Gastrocnemius medialis (tissue), 4 donors: ENCODE results near the gene SURF4.

Experiments used
- POLR2A ChIP-seq, 2 donors: fragments of 450-650 bp; IDR thresholded peaks; one replicate each; pipeline ENCODE4 v1.6.1; 2017; ENCODE audit warnings: antibody characterized with exemption in 2 of 2, mild to moderate bottlenecking in 2 of 2, moderate library complexity in 2 of 2
- TF ChIP-seq, protein P1 (sequence below), 5 experiments: fragments of 450-650 bp in 3 of 5; fragments of 200-600 bp in 2 of 5; sonication (generic) in 2 of 5; IDR thresholded peaks in 4 of 5; conservative IDR thresholded peaks in 1 of 5; 1 replicate in 4 of 5; 2 replicates in 1 of 5; pipeline ENCODE4 v1.5.1; 2016 to 2019; ENCODE audit warnings: antibody characterized with exemption in 5 of 5, mild to moderate bottlenecking in 3 of 5, moderate library complexity in 3 of 5

GRCh38 chr9:133334161-133334560 is 41.7 kb downstream of the SURF4 start:
- TF ChIP-seq, protein P1, sequence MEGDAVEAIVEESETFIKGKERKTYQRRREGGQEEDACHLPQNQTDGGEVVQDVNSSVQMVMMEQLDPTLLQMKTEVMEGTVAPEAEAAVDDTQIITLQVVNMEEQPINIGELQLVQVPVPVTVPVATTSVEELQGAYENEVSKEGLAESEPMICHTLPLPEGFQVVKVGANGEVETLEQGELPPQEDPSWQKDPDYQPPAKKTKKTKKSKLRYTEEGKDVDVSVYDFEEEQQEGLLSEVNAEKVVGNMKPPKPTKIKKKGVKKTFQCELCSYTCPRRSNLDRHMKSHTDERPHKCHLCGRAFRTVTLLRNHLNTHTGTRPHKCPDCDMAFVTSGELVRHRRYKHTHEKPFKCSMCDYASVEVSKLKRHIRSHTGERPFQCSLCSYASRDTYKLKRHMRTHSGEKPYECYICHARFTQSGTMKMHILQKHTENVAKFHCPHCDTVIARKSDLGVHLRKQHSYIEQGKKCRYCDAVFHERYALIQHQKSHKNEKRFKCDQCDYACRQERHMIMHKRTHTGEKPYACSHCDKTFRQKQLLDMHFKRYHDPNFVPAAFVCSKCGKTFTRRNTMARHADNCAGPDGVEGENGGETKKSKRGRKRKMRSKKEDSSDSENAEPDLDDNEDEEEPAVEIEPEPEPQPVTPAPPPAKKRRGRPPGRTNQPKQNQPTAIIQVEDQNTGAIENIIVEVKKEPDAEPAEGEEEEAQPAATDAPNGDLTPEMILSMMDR (IDR thresholded peaks at IDR 0.05 in 4 of 5, conservative IDR thresholded peaks at IDR 0.05 in 1 of 5) = no peak
- TF ChIP-seq POLR2A (IDR thresholded peaks at IDR 0.05) = no peak
